ENCODE results near the gene BAHCC1. TPM values are rescaled to one million over a fixed set of nuclear protein-coding genes. Genes with fewer than 3 reads are reported as not detected.

Gene BAHCC1
- under 1 TPM; 0.40 to 0.65 TPM for total RNA-seq

DNA sequence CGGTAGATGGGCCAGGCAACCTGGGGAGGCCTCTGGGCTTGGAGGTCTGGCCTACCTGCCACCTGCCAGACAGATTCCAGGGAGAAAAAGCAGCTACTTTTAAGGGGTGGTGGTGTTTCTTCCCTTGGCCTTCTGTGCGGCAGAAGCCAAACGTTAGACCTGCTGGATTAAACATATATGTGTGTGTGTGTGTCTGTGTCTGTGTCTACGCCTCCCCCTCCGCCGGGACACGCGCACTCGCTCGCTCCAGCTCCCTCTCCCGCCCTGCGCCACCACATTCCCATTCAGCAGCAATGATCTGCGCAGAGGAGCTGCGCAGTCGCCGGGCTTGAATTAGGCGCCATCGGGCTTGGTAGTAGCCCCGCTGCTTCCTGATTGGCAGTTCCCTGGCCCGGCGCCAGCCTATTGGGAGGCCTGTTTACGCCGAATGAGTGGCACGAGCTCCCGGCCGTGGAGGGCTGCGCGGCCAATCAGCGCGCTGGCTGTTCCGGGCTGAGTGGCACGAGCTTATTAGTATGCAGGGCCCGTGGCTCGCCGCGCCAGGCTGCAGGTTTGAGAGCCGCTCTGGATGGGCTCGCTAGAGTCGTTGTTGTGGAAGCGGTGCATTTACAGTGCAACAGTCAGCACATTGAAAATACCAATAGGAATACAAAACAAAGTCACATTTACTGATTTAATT lies at the start of gene BAHCC1:
TSS of gene BAHCC1 (plus strand) at position 537 of the 679 bp plus-strand sequence. CDS start 4,283 bp downstream, outside the sequence.
- H3K27ac Mint-ChIP-seq = no peak within 1 kb of the TSS
- peak; percentile 95 for DNase-seq
- H3K9me3 Mint-ChIP-seq = no peaks in the 10 kb centered on the region
- POLR2A ChIA-PET = interaction anchor here (0.5 to 0.9 kb wide), 4 partner anchors 10 to 462 kb away, joined by 3 read pairs; no protein-coding TSS in a partner anchor
- no peaks in the 10 kb centered on the region for H3K36me3 Mint-ChIP-seq (ENCODE audit: low read depth)
- H3K4me3 Mint-ChIP-seq = peak within 1 kb of the TSS; percentile 47
- H3K4me1 Mint-ChIP-seq (ENCODE audit: low read depth) = peaks cover 21% of the 10 kb centered on the region
- peaks cover 55% of the 10 kb centered on the region for H3K27me3 Mint-ChIP-seq
- TF ChIP-seq CTCF (IDR thresholded peaks at IDR 0.05) = no peak
- intact Hi-C loops (cut with micrococcal nuclease) = no loop called here
- CTCF ChIA-PET = interaction anchor here (0.9 to 1.2 kb wide), 3 partner anchors 46 to 103 kb away, joined by 3 to 6 read pairs (median 3); no protein-coding TSS in a partner anchor
- ATAC-seq = peak; percentile 87

DNA sequence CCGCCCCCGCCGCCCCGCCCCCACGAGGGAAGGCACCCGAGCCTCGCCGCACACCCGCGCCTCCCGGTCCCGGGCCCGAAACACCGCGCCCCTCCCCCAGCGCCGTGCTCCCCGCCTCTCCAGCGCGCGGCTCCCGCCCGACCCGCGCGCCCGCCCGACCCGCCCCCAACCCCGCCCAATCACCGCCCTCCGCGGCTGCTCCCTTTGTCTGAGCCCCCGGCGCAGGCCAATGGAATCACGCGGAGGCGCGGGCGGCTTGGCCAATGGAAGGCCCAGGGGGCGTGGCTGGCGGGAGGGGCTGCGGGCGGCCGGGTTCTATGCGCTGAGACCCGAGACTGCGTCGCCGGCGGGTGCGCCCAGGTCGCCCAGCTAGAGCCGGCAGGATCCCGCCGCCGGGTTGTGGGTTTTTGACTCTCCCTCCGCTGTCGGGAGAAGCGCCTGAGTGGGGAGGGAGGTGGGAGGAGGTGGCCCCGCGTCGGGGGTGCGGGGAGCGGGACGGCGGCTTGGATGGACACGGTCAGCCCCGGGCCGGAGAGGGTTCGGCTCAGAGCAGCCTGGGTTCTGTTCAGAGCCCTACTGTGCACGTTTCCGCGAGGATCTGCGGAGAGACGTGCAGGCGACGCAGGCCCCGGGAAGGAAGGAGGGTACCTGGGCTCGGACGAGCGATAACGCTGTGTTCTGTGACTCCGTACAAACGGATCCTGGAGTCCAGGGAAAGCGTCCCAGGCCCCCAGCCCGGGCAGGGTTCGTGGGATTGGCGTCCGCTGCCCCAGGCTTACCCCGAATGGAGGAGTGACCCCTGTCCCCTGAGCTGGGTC lies 49.0 kb upstream of the BAHCC1 start:
- H3K27ac Mint-ChIP-seq = no peak overlapping the region
- H3K4me3 Mint-ChIP-seq = peak overlapping the region; percentile 29
- H3K27me3 Mint-ChIP-seq = peaks cover 26% of the 10 kb centered on the region
- no peaks in the 10 kb centered on the region for H3K9me3 Mint-ChIP-seq
- peak; percentile 98 for DNase-seq
- ATAC-seq = peak; percentile 92
- ChIA-PET CTCF (no interaction called here), POLR2A (no interaction called here)
- TF ChIP-seq CTCF (IDR thresholded peaks at IDR 0.05) = no peak
- intact Hi-C loops (cut with micrococcal nuclease) = no loop called here
- H3K4me1 Mint-ChIP-seq (ENCODE audit: low read depth) = peaks cover 14% of the 10 kb centered on the region
- H3K36me3 Mint-ChIP-seq (ENCODE audit: low read depth) = no peaks in the 10 kb centered on the region

DNA sequence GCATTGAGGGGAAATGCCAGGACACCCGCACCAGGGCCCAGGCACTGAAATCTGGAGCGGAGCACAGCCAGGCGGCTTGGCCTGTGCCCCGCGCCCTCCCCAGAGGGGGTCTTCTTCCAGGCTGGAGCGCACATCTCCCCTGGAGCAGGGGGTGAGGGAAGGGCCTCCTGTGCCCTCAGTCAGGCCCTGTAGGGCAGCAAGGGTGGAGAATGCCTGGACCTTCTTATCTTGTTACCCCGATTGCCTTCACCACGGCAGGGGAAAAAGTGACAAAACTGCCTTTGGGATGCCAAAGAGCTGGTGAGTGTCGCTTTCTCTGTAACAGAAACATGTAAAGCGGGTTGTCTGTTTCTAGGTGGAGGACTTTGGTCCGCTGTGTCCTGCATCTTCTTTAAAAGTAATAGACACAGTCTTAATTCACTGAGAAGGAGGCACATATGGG lies 48.3 kb upstream of the BAHCC1 start:
- H3K27me3 Mint-ChIP-seq = peaks cover 26% of the 10 kb centered on the region
- H3K9me3 Mint-ChIP-seq = no peaks in the 10 kb centered on the region
- H3K4me3 Mint-ChIP-seq = no peak overlapping the region
- POLR2A ChIA-PET = no interaction called here
- DNase-seq (no peak), ATAC-seq (no peak)
- no peaks in the 10 kb centered on the region for H3K36me3 Mint-ChIP-seq (ENCODE audit: low read depth)
- intact Hi-C loops (cut with micrococcal nuclease) = no loop called here
- H3K27ac Mint-ChIP-seq = no peak overlapping the region
- no peak for TF ChIP-seq CTCF (IDR thresholded peaks at IDR 0.05)
- H3K4me1 Mint-ChIP-seq (ENCODE audit: low read depth) = peaks cover 14% of the 10 kb centered on the region
- CTCF ChIA-PET = no interaction called here

DNA sequence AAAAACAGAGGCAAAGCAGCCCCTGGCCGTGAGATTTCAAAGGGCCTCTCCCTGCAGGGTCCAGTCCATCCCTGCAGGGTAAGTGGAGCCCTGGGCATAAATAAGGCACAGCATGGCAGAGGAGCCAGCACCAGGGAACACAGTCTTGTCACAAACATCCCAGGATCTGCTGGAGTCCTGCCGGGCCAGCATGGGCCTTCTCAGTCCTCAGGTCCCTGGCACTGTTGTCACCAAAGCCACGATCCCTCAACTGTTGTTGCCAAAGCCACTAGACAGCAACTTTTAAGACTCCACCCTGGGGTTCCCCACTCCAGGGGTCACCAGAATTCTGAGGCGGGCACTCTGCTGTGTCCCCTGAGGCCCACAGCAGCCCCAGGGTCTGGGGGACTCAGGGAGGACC lies 47.8 kb upstream of the BAHCC1 start:
- Mint-ChIP-seq H3K36me3 (ENCODE audit: low read depth) (no peaks in the 10 kb centered on the region), H3K27ac (no peak overlapping the region), H3K4me1 (ENCODE audit: low read depth) (peaks cover 14% of the 10 kb centered on the region), H3K9me3 (no peaks in the 10 kb centered on the region), H3K27me3 (peaks cover 22% of the 10 kb centered on the region), H3K4me3 (no peak overlapping the region)
- intact Hi-C loops (cut with micrococcal nuclease) = no loop called here
- no peak for DNase-seq
- no peak for ATAC-seq
- no peak for TF ChIP-seq CTCF (IDR thresholded peaks at IDR 0.05)
- ChIA-PET CTCF (no interaction called here), POLR2A (no interaction called here)
